ENCODE results near the gene VSIG2.

GRCh38 chr11:124707829-124708228 is 44.2 kb downstream of the VSIG2 start:
- TF ChIP-seq CTCF (IDR thresholded peaks at IDR 0.05) (no peak), POLR2A (IDR thresholded peaks at IDR 0.05) (no peak), EP300 (IDR thresholded peaks at IDR 0.05) (no peak)
